Large intestine (tissue), 3 donors: Measurements from ENCODE around the gene FARP2. TPM values are rescaled to one million over a fixed set of nuclear protein-coding genes. Genes with fewer than 3 reads are reported as not detected.

ENCODE experiments used
- DNase-seq, 2 donors: peaks; one replicate each; pipeline versions ENCODE4 v3.0.0 to v3.0.0-alpha.2; 2013
- H3K27ac ChIP-seq: one replicate; pipeline ENCODE4 v1.5.1; 2013; ENCODE audit warnings: low read length
- H3K27me3 ChIP-seq: 2 replicates; pipeline ENCODE4 v1.6.1; 2013; ENCODE audit warnings: low read length; ENCODE audit not compliant: control insufficient read depth, insufficient read depth
- H3K36me3 ChIP-seq: 2 replicates; pipeline ENCODE4 v1.6.1; 2013; ENCODE audit warnings: low read length; ENCODE audit not compliant: control insufficient read depth, insufficient read depth
- H3K4me1 ChIP-seq: one replicate; pipeline ENCODE4 v1.6.1; 2013; ENCODE audit warnings: low read length; ENCODE audit not compliant: control insufficient read depth, insufficient read depth
- H3K4me3 ChIP-seq: one replicate; pipeline ENCODE4 v1.5.1; 2013; ENCODE audit warnings: low read length
- H3K9me3 ChIP-seq: one replicate; pipeline ENCODE4 v1.6.1; 2013; ENCODE audit warnings: mild to moderate bottlenecking, low read depth, low read length, moderate library complexity; ENCODE audit not compliant: control insufficient read depth
- WGBS: methylation state at CpG from one replicate; pipeline ENCODE4 v1.1.5; 2013; ENCODE audit warnings: low lambda C conversion rate; ENCODE audit not compliant: insufficient coverage; 5-methylcytosine and 5-hydroxymethylcytosine counted together
- polyA plus RNA-seq: library from polyadenylated mRNA; unstranded; fragments of 120-200 nt; gene quantifications from one replicate; pipeline ENCODE4 v1.2.1, GENCODE V29; 2013

The FARP2 gene
- polyA plus RNA-seq, 1 donor, result 52.6 TPM

DNA sequence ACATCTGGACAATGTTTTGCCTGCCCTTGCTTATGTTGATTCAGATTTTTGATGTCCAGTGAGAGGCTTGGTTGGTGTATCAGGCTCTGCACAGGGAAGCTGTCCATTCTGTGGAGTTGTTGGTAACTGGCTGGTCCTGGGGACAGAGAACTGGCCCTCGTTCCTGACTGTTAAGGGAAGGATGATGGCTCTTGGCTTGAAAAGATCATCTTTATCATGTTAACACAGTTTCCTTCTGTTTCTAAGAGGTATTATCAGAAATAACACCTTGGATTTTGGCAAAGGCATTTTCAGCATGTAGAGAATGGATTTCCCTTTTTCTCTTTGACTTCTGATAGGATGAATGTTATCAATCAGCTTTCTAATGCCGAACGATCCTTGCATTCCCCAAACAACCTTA is 133.0 kb downstream of the FARP2 start:
- 100% methylated on average over 2 of the region's 3 CpGs for WGBS
- DNase-seq, result no peak
- H3K4me1 ChIP-seq, result no peaks in the 10 kb centered on the region
- H3K4me3 ChIP-seq, result no peak overlapping the region
- no peaks in the 10 kb centered on the region for H3K27me3 ChIP-seq
- H3K27ac ChIP-seq, result no peak overlapping the region
- H3K9me3 ChIP-seq, result no peaks in the 10 kb centered on the region
- H3K36me3 ChIP-seq, result peaks cover 54% of the 10 kb centered on the region

GRCh38 chr2:241489733-241490680 is 133.9 kb downstream of the FARP2 start:
- H3K27ac ChIP-seq, result no peak overlapping the region
- peaks cover 9% of the 10 kb centered on the region for H3K4me1 ChIP-seq
- no peak overlapping the region for H3K4me3 ChIP-seq
- no peak for DNase-seq
- H3K36me3 ChIP-seq, result peaks cover 53% of the 10 kb centered on the region
- no peaks in the 10 kb centered on the region for H3K27me3 ChIP-seq
- no CpG with 5 or more reads among the region's 15 CpGs for WGBS
- H3K9me3 ChIP-seq, result no peaks in the 10 kb centered on the region

- peaks cover 10% of the 10 kb centered on the region for H3K4me1 ChIP-seq
- no peak overlapping the region for H3K27ac ChIP-seq
- H3K9me3 ChIP-seq, result no peaks in the 10 kb centered on the region
- H3K4me3 ChIP-seq, result no peak overlapping the region
- H3K36me3 ChIP-seq, result peaks cover 63% of the 10 kb centered on the region
- no peak for DNase-seq
- no CpG with 5 or more reads among the region's 16 CpGs for WGBS
- no peaks in the 10 kb centered on the region for H3K27me3 ChIP-seq
These were observed 134.9 kb downstream of the FARP2 start for GRCh38 chr2:241490825-241491506.

DNA sequence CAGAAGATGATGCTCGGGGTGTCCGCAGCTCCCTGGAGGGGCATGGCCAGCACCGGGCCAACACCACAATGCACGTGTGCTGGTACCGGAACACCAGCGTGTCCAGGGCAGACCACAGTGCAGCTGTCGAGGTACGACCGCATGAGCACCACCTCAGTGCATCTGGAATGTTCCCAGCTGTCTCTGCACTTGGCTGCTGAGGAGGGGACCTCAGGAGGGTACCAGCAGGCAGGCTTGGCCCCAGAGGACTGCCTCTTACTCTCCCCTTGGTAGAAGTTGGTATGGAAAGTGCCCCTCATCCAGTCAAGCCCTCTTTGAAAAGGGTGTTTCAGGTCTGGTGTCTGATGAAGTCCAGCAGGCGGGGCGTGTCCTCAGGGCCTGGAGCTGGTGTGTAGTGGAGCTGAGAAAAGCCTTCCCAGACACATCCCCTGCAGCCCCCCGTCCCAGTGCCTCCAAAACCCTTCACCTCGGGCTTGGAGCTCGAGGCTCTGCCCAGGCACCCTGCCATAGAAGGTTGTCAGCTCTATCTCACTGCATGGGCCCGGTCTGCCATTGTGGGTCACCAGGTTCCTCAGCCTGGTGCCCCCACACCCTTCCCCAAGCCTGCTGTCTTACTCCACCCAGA is 135.6 kb downstream of the FARP2 start:
- Histone ChIP-seq H3K27ac (no peak overlapping the region), H3K9me3 (no peaks in the 10 kb centered on the region), H3K4me3 (no peak overlapping the region), H3K36me3 (peaks cover 66% of the 10 kb centered on the region), H3K4me1 (peaks cover 10% of the 10 kb centered on the region), H3K27me3 (no peaks in the 10 kb centered on the region)
- WGBS, result no CpG with 5 or more reads among the region's 15 CpGs
- DNase-seq, result no peak

- no CpG with 5 or more reads among the region's 7 CpGs for WGBS
- no peak overlapping the region for H3K27ac ChIP-seq
- H3K36me3 ChIP-seq, result peaks cover 69% of the 10 kb centered on the region
- H3K27me3 ChIP-seq, result no peaks in the 10 kb centered on the region
- no peak for DNase-seq
- H3K4me1 ChIP-seq, result peaks cover 10% of the 10 kb centered on the region
- H3K9me3 ChIP-seq, result no peaks in the 10 kb centered on the region
- H3K4me3 ChIP-seq, result no peak overlapping the region
These were observed 136.1 kb downstream of the FARP2 start for GRCh38 chr2:241492174-241492565.

DNA sequence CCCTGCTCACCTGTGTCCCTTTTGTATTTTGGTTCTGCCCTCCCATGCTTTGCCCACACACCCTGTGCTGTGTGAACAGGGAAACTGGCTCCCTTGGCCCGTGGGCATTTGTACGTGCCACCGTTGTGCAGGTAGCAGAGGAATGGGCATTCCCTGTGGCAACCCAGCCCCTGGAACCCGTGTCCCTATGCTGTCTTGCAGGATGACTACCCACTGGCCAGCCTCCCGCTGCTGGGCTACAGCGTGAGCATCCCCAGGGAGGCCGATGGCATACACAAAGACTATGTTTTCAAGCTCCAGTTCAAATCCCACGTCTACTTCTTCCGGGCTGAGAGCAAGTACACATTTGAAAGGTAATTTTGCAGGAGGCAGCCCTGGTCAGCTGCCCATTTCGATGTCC is 137.0 kb downstream of the FARP2 start:
- Histone ChIP-seq H3K27me3 (no peaks in the 10 kb centered on the region), H3K9me3 (no peaks in the 10 kb centered on the region), H3K27ac (no peak overlapping the region), H3K36me3 (peaks cover 78% of the 10 kb centered on the region), H3K4me3 (no peak overlapping the region), H3K4me1 (peaks cover 10% of the 10 kb centered on the region)
- DNase-seq, result no peak
- WGBS, result no CpG with 5 or more reads among the region's 10 CpGs

- H3K36me3 ChIP-seq, result peaks cover 86% of the 10 kb centered on the region
- no peaks in the 10 kb centered on the region for H3K27me3 ChIP-seq
- no CpG with 5 or more reads among the region's 16 CpGs for WGBS
- H3K4me3 ChIP-seq, result no peak overlapping the region
- peaks cover 7% of the 10 kb centered on the region for H3K9me3 ChIP-seq
- peaks cover 10% of the 10 kb centered on the region for H3K4me1 ChIP-seq
- H3K27ac ChIP-seq, result no peak overlapping the region
- DNase-seq, result peak; percentile 44 to 63
These were observed 138.3 kb downstream of the FARP2 start for GRCh38 chr2:241494311-241494908.

- WGBS, result no CpG with 5 or more reads among the region's 34 CpGs
These were observed 139.3 kb downstream of the FARP2 start for GRCh38 chr2:241495172-241496002.

GRCh38 chr2:241496003-241496707 is 140.1 kb downstream of the FARP2 start:
- Histone ChIP-seq H3K4me3 (no peak overlapping the region), H3K27me3 (no peaks in the 10 kb centered on the region), H3K4me1 (peaks cover 10% of the 10 kb centered on the region), H3K9me3 (peaks cover 7% of the 10 kb centered on the region), H3K36me3 (peaks cover 90% of the 10 kb centered on the region), H3K27ac (no peak overlapping the region)
- DNase-seq, result no peak
- WGBS, result no CpG with 5 or more reads among the region's 28 CpGs

More at GRCh38 chr2:241495172-241496002, 139.3 kb downstream of the FARP2 start:
- H3K27ac ChIP-seq, result no peak overlapping the region
- peaks cover 7% of the 10 kb centered on the region for H3K9me3 ChIP-seq
- H3K27me3 ChIP-seq, result no peaks in the 10 kb centered on the region
- DNase-seq, result no peak
- peaks cover 87% of the 10 kb centered on the region for H3K36me3 ChIP-seq
- H3K4me1 ChIP-seq, result peaks cover 10% of the 10 kb centered on the region
- no peak overlapping the region for H3K4me3 ChIP-seq
